ENCODE measurements around the gene GMDS.
"Not testable (repeated sequence)": the region's sequence is repeated elsewhere in the genome, so short reads cannot be mapped to it uniquely, and the experiment has no call there.

Gene GMDS

DNA sequence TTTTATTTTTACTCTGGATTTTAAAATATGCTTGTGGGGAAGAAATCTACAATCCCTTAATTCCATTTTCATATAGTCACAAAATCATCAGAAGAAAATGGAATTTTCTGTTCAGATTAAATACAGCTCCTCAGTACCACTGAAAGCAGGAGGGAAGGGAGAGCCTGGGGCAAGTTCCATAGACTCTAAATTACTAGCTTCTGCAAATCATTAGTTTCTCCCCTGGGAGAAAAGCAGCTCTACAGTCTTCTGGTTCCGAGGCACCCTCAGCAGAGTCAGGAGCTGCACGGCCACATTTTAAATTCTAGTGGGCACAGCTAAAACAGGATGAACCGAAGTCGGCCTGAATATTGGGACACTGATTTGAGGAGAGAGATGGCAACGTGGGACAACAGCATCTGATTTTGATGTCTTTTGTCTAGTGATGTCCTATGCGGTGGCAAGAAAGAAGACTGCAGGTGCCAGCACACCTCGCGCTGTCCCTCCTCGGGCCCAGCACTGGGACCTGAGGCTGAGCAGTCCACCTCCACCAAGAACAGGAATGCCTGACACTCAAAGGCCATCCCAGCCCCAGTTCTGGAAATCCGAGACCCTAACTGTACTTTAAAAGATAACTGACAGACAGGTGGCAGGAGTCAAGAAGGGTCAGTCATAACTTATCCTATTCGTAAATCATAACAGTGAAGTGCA is 545.0 kb downstream of the GMDS start:
- no peak for DNase-seq (ENCODE audit: extremely low read depth, low read depth)
- TF ChIP-seq, protein P1, sequence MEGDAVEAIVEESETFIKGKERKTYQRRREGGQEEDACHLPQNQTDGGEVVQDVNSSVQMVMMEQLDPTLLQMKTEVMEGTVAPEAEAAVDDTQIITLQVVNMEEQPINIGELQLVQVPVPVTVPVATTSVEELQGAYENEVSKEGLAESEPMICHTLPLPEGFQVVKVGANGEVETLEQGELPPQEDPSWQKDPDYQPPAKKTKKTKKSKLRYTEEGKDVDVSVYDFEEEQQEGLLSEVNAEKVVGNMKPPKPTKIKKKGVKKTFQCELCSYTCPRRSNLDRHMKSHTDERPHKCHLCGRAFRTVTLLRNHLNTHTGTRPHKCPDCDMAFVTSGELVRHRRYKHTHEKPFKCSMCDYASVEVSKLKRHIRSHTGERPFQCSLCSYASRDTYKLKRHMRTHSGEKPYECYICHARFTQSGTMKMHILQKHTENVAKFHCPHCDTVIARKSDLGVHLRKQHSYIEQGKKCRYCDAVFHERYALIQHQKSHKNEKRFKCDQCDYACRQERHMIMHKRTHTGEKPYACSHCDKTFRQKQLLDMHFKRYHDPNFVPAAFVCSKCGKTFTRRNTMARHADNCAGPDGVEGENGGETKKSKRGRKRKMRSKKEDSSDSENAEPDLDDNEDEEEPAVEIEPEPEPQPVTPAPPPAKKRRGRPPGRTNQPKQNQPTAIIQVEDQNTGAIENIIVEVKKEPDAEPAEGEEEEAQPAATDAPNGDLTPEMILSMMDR (IDR thresholded peaks at IDR 0.05; ENCODE audit: low read depth, low read length) = no peak

DNA sequence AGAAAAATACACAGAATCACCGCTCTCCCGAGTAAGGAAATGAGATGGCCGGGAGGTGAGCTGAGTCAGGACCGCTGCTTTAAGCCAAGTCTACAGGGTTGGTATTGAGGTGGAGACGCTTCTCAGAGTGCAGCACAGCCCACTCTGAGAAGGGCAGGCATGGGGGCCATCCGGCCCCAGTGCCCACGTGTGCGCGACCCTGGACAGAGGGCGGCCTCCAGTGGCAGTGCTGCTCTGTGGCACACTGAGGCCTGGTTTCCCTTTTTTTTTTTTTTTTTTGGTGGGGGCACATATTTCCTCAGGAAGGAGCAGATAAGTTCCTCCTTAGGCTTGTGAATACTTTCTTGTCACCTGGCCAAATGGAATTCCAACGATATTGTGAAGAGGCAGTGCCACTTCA is 546.9 kb downstream of the GMDS start:
- DNase-seq (ENCODE audit: extremely low read depth, low read depth) = no peak
- TF ChIP-seq, protein P1 (IDR thresholded peaks at IDR 0.05; ENCODE audit: low read depth, low read length) = no peak

DNA sequence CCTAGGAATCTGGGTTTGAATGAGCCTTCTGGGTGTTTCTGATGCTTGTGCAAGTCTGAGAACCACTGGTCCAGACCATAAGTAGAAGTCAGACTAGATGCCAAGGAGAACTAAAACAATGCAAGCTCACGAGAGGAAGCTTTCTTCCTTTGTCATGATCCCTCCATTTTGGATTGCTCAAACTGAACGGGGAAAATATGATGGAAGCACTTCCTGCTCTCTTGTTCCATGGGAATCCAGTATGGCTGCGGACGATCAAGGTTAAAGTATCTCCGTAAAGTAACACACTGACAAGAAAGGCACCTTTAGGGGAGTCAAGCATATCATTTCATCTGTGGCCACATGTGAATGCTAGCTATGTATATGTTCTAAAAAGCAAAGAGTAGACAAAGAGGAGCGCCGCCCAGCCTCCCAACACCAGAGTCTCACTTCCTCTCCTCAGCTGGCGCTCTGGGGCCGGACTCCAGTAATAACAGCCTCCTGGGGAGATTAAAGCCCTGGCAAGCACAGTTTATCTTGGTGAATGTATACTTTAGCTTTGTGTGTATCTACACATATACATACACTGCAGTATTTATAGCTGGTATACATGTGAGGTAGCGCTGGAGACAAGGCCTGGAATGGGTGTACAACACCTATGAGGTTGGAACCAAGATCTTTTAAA is 547.6 kb downstream of the GMDS start:
- DNase-seq (ENCODE audit: extremely low read depth, low read depth) = no peak
- TF ChIP-seq, protein P1 (IDR thresholded peaks at IDR 0.05; ENCODE audit: low read depth, low read length) = no peak

DNA sequence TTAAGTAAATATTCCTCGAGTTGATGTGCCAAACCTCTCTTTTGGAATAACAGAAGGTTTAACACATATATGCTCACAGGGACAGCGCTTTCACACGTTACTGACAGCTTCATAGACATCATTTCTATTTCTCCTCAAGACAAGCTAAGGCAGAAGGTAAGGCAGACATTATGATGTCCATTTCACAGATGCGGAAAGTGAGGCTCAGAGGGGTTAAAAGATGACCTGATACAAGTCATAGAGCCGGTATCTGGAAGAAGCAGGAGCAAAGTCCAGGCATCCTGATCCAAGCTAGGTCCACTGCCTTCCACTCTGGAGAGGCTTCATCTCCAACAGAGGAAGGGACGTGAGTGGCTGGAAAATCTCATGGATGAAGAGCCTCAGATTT is 548.9 kb downstream of the GMDS start:
- TF ChIP-seq, protein P1 (IDR thresholded peaks at IDR 0.05; ENCODE audit: low read depth, low read length) = no peak
- no peak for DNase-seq (ENCODE audit: extremely low read depth, low read depth)

DNA sequence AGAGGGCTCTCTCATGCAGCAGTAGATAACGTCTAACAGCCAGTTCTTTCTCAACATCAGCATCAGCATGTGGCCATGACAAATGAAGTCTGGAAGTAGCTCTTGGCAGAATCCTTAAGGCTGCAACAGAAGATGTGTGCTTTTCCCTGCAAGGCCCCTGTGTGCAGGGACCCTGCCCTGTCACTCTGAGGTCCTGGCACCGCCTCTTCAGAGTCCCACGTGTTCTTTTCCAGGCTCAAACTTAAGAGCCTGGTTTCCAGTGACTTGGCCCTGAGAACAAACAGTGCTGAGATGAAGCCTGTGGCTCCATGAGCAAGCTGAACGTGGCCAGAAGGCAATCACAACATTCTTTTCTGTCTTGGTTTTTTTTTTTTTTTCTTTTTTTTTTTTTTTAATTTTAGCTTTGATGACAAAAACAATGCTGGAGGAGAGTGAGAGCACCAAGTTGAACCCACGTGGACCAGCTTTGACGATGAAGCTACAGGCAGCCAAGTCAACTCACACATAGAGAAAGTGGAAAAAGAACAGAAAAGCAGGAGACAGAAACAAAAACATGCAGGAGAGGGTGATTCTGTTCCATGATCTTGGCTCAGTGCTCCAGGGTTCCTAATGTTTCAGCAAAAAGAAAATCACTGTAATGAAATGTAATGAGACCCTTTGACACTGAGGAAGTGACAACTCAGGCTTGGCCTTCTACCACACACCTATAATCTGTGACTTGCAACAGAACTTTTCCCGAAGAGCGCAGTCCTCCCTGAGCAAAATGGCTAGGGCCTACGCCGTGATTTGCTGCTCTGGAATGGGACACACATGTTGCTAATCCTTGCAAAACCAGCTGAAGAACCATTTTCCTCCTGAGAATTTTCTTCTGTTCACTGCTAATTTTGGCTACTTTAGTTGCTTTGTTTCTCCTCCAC is 549.6 kb downstream of the GMDS start:
- TF ChIP-seq, protein P1 (IDR thresholded peaks at IDR 0.05; ENCODE audit: low read depth, low read length) = no peak
- DNase-seq (ENCODE audit: extremely low read depth, low read depth) = no peak

DNA sequence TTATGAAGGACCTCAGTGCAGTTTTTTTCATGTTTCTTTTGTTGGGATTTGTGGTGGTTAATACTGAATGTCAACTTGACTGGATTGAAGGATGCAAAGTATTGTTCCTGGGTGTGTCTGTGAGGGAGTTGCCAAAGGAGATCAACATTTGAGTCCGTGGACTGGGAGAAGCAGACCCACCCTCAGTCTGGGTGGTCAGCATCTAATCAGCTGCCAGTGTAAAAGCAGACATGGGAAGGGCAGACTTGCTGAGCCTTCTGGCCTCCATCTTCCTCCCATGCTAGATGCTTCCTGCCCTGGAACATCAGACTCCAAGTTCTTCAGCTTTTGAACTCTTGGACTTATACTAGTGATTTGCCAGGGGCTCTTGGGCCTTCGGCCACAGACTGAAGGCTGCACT is 553.6 kb downstream of the GMDS start:
- not testable (repeated sequence) for DNase-seq (ENCODE audit: extremely low read depth, low read depth)

DNA sequence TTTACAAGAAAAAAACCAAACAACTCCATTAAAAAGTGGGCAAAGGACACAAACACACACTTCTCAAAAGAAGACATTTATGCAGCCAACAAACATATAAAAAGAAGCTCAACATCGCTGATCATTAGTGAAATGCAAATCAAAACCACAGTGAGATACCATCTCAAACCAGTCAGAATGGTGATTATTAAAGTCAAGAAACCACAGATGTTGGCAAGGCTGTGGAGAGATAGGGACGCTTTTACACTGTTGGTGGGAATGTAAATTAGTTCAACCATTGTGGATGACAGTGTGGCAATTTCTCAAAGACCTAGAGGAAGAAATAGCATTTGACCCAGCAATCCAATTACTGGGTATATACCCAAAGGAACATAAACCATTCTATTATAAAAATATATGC is 554.7 kb downstream of the GMDS start:
- DNase-seq (ENCODE audit: extremely low read depth, low read depth) = not testable (repeated sequence)

DNA sequence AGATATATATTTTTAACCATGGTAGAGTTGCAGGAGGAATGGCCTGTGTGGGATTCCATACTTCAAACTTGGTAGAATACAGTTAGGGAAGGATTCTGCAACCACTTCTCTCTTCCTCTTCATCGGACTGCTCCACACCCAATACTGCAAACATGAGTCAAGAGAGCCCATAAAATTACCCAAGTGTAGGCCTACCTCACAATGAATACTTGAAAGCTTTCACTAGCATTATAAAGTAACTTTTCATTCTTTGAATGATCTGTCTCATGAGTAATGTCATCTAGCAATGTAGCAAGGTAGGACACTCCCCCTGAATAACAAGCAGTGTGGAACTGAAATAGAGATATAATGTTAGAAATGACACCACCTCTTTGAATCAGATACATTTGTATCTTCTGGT is 556.3 kb downstream of the GMDS start:
- TF ChIP-seq, protein P1 (IDR thresholded peaks at IDR 0.05; ENCODE audit: low read depth, low read length) = no peak
- no peak for DNase-seq (ENCODE audit: extremely low read depth, low read depth)

All from AG09319 (cell line).